C4-2B (cell line): ENCODE measurements around the gene PTK6.

Experiments used
- ZFX ChIP-seq: fragments of 450-650 bp; IDR thresholded peaks from 2 replicates; pipeline ENCODE4 v1.6.1; 2017
- TF ChIP-seq, protein P1 (sequence below): fragments of 450-650 bp; conservative IDR thresholded peaks from 2 replicates; pipeline ENCODE4 v1.5.1; 2017; ENCODE audit warnings: mild to moderate bottlenecking

DNA sequence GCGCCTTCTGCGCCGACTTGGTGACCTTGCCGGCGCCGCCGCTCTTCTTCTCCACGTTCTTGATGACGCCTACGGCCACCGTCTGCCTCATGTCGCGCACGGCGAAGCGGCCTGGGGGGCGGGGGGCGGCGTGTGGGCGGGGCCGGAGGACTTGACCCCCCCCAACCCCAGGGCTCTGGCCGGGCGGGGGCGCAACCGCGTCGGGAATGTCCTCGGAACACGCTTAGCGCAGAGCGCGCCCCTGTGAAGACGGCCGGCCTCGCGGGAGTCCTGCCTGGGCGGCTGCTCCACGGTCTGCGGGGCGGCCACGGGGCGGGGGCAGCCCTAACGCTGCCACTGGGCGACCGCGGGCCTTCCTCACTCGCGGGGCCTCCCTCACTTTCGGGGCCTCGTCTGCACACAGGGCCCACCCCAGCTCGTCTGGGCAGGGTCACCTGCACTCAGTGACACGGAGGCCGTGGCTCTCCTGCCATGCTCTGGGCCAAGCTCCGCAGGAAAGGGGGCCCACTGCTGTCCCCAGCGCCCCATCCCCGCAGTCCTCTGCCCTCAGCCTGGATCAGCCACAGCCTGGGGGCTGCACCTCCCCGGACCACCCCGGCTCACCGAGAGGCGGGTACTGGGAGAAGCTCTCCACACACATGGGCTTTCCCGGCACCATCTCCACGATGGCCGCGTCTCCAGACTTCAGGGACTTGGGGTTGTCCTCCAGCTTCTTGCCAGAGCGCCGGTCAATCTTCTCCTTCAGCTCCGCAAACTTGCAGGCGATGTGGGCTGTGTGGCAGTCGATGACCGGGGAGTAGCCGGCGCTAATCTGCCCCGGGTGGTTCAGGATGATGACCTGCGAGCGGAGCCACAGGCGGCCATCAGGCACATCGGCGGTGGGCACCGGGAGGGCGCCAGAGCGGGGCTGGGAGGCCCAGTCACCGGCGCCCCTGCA lies 48.6 kb downstream of the PTK6 start:
- TF ChIP-seq, protein P1, sequence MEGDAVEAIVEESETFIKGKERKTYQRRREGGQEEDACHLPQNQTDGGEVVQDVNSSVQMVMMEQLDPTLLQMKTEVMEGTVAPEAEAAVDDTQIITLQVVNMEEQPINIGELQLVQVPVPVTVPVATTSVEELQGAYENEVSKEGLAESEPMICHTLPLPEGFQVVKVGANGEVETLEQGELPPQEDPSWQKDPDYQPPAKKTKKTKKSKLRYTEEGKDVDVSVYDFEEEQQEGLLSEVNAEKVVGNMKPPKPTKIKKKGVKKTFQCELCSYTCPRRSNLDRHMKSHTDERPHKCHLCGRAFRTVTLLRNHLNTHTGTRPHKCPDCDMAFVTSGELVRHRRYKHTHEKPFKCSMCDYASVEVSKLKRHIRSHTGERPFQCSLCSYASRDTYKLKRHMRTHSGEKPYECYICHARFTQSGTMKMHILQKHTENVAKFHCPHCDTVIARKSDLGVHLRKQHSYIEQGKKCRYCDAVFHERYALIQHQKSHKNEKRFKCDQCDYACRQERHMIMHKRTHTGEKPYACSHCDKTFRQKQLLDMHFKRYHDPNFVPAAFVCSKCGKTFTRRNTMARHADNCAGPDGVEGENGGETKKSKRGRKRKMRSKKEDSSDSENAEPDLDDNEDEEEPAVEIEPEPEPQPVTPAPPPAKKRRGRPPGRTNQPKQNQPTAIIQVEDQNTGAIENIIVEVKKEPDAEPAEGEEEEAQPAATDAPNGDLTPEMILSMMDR, result no peak
- TF ChIP-seq ZFX, result no peak
